NCI-H2107 treated with DMSO at 0.1 percent for 48 hours (cell line): Measurements from ENCODE around the gene OR7G2.
"Not testable (repeated sequence)": the region's sequence is repeated elsewhere in the genome, so short reads cannot be mapped to it uniquely, and the experiment has no call there.

ENCODE experiments used
- DNase-seq: peaks from one replicate; lab custom pipeline; 2025; ENCODE audit not compliant: unreplicated experiment; lab: John Stamatoyannopoulos, UW

OR7G2 gene

GRCh38 chr19:9075064-9075949 lies 32.0 kb downstream of the OR7G2 start:
- DNase-seq = peak; percentile 40

GRCh38 chr19:9073806-9074205 lies 33.5 kb downstream of the OR7G2 start:
- DNase-seq = no peak

DNA sequence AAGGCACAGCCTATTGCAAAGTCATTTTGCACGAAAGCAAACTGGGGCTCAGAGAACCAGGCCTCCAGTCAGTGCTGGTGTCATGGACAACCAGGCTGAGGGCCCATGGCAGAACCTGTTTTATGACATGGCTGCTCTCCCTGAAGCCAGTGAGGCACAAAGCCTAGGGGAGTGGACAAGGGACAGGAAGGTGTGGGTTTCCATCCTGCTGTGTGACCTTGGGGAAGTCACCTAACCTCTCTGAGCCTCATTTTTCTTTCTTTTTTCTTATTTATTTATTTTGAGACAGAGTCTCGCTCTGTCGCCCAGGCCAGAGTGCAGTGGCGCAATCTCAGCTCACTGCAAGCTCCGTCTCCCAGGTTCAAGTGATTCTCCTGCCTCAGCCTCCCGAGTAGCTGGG lies 35.6 kb downstream of the OR7G2 start:
- DNase-seq = not testable (repeated sequence)

GRCh38 chr19:9070066-9070465 lies 37.2 kb downstream of the OR7G2 start:
- no peak for DNase-seq

DNA sequence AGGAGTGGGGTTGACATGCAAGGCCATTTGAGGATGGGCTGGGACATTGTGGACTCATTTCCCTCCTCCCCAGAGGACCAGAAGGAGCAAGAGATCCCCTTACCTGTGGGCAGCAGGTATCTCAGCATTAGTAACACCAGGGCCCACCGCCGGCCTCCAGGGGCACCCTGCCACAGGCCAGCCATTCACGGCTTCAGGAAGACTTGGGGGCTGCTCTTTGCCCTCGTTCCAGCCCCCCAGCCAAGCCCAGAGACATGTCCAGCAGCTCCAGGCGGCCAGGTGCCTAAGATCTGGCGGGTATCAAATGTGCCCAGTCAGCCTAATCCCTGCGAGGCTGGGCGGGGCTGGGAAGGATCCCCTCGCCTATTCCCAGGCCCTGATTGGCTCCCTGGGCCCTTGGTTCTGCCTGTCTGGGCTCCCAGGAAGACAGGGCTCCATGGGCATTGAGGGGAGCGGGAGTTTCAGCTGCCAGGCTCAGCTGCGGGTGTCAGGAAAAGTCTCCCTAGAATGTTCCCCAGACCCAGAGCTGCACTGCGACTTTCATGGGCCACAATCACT lies 41.7 kb downstream of the OR7G2 start:
- no peak for DNase-seq

DNA sequence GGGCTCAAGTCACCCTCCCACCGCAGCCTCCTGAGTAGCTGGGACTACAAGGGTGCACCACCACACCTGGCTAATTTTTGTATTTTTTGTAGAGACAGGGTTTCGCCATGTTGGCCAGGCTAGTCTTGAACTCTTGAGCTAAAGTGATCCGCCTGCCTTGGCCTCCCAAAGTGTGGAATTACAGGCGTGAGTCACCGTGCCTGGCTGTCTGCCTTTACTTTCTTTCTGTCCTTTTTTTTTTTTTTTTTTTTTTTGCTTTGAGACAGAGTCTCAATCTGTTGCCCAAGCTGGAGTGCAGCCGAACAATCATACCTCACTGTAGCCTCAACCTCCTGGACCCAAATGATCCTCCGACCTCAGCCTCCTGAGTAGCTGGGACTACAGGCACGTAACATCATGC lies 45.4 kb downstream of the OR7G2 start:
- DNase-seq = no peak

DNA sequence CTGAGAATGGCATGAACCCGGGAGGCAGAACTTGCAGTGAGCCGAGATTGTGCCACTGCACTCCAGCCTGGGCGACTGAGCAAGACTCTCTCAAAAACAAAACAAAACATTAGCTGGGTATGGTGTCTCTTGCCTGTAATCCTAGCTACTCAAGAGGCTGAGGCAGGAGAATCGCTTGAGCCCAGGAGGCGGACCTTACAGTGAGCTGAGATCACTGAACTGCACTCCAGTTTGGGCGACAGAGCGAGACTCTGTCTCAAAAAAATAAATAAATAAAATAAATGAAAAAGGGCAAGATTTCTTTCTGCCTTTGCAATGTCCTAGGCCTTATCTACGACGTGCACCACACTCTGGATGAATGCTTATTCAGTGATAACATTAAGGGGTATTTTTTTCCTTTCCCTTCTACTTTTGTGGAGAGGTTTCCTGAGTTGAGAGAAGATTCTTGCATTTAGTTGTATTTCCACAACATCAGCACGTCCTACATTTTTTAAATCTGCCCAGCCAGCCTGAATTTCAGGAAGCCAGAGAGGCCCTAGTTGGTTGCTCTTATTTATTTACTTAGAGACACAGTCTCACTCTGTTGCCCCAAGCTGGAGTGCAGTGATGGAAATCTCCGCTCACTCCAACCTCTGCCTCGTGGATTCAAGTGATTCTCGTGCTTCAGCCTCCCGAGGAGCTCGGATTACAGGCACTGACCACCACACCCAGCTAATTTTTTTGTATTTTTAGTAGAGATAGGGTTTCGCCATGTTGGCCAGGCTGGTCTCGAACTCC lies 46.5 kb downstream of the OR7G2 start:
- no peak for DNase-seq

GRCh38 chr19:9058905-9059667 lies 48.2 kb downstream of the OR7G2 start:
- DNase-seq = no peak

DNA sequence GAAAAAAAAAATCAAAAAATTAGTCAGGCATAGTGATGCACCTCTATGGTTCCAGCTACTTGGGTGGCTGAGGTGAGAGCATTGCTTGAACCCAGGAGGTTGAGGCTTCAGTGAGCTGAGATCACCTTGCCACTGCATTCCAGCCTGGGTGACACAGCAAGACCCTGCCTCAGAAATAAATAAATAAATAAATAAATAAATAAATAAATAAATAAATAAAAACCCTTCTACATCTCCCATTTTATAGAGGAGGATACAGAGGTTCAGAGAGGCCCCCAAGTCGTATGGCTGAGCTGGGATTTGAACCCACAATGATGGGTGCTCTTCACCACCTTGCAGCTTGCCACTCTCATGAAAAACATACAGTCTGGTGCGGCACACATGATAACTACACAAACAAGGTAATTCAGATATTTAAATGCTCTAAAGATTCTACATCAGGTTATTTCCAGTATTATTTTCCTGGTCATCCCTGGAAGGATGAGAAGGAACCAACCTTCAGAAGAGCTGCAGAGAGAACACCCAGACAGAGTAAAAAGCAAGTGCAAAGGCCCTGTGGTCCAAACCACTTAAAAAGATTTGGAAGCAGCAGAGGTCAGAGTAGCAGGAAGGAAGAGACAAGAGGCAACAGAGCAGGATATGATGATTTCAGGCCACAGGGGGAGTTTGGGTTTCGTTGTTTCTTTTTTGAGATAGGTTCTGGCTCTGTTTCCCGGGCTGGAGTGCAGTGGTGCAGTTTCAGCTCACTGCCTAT lies 49.6 kb downstream of the OR7G2 start:
- DNase-seq = no peak

DNA sequence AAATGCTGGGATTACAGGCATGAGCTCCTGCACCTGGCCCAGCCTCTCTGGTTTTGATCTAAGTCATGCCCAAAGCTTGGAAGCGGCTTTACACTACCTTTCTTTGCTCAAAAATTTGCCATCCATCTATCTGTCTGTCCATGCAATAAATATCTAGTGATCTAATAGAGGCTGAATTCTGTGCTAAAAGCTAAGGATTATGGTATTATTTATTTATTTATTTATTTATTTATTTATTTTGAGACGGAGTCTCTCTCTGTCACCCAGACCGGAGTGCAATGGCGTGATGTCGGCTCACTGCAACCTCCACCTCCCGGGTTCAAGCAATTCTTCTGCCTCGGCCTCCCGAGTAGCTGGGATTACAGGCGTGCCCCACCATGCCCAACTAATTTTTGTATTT lies 51.1 kb downstream of the OR7G2 start:
- not testable (repeated sequence) for DNase-seq

DNA sequence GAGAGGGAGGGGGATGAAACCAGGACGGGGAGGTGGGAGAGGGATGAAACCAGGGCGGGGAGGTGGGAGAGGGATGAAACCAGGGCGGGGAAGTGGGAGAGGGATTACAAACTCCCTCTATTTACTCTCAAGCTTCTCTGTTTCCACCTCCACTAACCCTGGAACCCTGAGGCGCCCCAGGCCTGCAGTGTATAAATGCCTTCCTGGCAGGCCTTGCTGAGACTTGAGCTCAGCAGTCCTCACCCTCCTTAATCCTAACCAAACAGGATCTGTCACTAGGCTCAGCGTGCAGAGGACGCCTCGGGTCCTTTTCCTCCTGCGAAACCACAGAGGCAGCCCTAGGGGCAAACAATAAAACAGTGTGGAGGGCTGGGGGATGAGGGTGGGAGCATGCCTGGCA lies 52.5 kb downstream of the OR7G2 start:
- no peak for DNase-seq

GRCh38 chr19:9054207-9054606 lies 53.1 kb downstream of the OR7G2 start:
- no peak for DNase-seq

- DNase-seq = not testable (repeated sequence)
Observed at GRCh38 chr19:9053674-9054073, 53.6 kb downstream of the OR7G2 start.

DNA sequence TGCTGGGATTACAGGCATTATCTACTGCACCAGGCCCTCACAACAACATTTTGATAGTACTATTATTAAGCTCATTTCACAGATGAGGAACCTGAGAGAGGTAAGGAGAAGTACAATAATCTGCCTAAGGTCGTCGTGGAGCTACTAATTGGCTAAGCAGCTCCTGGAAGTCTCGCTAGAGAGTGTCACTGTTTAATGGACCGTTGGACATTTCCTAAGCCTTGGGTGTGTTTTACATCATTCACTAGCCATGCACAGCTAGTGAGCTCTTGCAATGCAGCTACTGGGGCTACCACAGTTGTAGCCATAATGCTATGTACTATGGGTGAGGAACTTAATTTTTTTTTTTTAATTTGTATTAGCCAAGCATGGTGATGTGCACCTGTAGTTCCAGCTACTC lies 54.4 kb downstream of the OR7G2 start:
- no peak for DNase-seq
